G401.6 (cell line): ENCODE results near the gene LYSMD3.
"Not testable (repeated sequence)": the region's sequence is repeated elsewhere in the genome, so short reads cannot be mapped to it uniquely, and the experiment has no call there.

ENCODE experiments used
- FAIRE-seq: peaks from 2 replicates; lab custom pipeline; 2012; peaks lifted over from hg19 to GRCh38; lab: Jason Lieb, UNC

The LYSMD3 gene

DNA sequence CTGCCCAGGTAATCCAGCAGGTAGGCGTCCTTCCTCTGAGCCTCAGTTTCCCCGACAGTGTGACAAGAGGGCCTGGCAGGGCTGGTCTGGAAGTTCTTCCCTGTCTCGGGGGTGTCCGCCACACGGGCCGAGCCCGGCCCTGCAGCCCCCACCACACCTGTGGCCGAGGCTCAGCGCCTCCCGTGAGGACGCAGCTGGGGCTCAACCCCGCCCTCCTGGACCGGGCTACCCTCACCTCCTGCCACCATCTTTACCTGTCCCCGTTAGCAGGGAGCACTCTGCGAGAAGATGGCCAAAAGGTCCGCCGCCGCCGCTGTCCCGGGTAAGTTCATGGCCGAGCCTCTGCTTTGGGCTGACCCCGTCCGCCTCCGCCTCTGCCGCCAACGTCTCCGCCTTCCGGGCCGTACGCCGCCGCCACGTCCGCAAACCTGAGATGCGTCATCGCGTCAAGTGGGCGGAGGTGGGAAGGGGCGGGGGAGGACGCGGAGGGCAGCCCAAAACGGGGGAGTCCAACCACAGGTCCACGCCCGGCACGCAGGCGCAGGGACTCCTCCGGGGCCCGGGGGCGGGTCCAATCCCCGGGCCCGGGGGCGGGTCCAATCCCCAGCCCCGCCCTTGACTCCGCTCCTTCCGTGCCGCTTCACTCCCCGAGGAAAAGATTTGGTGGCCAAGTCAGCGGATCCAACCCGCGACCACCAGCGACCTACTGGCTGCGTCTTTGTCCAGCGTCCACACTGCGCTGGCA lies at the start of gene LYSMD3:
Gene LYSMD3 (minus strand): TSS at position 391 of the 745 bp plus-strand sequence. CDS start 4,295 bp downstream, outside the sequence.
- peak; percentile 87 for FAIRE-seq

DNA sequence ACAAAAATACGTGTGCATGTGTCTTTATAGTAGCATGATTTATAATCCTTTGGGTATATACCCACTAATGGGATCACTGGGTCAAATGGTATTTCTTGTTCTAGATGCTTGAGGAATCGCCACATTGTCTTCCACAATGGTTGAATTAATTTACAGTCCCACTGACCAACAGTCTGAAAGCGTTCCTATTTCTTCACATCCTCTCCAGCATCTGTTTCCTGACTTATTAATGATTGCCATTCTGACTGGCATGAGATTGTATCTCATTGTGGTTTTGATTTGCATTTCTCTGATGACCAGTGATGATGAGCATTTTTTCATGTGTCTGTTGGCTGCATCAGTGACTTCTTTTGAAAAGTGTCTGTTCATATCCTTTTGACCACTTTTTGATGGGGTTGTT lies 47.2 kb upstream of the LYSMD3 start:
- FAIRE-seq, result not testable (repeated sequence)

DNA sequence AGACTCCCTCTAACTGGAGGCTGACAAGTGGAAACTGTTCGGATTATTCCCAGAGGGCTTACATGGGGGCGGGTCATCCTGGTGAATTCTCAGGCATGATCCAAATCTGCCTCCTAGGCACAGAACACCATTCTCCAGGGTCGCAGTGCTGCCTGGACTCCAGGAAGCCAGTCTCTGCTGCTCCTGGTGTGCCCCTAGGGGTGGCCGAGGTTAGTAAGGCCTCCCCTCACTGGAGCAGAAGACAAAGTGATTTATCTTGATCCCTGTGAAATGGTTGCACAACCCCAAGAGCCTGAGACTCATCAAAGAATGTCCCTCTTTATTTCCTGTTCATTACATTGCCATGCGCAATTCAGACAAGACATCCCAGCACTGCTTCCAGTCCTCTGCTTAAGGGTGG lies 46.3 kb upstream of the LYSMD3 start:
- no peak for FAIRE-seq

DNA sequence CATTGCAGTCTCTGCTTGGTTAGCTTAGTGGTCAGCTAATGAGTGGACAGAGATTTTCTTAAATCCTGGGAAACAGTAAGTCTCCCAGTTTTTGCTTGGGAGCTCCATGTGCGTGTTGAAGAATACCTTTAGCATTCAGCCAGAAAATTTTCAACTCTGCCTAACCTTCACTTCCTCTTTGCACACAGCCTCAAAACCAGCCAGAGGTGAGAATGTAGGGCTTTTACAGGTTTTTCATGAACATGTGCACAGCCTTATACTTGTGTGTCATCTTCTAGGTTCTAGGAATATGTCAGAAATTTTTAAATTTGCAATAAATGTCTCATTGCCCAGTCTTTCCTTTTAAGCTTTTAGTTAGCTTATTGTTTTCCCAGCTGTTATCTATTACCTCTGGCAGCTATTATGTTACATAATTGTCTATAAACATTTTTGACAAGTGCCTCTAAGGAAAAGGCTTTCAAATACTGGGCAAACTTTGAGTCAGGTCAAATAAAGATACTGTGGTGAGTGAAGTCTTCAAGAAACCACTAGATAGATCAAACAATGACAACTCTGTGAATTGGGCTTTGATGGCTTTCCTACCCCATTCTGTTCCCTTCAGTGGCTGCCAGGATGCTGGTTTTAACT lies 41.9 kb upstream of the LYSMD3 start:
- FAIRE-seq, result no peak

DNA sequence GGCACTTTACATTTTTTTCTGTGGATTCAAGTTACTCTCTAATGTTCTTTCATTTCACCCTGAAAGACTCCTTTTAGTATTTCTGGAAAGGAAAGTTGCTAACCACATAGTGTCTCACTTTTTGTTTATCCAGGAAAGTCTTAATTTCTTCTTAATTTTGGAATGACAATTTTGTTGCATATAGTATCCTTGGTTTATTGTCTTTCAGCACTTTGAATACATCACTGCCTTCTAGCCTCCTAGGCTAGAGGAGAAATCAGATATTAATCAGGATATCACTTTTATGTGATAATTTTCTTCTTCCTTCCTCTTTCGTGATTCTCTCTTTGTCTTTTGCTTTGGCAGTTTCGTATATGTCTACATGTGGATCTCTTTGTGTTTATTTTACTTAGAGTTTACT lies 40.6 kb upstream of the LYSMD3 start:
- FAIRE-seq, result no peak

DNA sequence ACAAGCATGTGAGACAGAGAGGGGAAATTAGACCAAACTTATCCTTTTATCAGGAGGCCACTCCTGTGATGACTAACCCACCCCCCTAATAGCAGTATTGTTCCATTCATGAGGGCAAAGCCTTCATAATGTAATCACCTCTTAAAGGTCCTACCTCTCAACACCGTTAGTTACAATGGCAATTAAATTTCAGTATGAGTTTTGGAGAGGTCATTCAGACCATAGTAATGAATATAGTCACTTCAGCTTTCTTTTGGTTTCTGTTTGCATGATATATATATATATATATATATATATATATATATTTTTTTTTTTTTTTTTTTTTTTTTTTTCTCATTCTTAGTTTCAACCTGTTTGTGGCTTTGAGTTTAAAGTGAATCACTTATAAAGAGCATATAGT lies 39.7 kb upstream of the LYSMD3 start:
- no peak for FAIRE-seq

DNA sequence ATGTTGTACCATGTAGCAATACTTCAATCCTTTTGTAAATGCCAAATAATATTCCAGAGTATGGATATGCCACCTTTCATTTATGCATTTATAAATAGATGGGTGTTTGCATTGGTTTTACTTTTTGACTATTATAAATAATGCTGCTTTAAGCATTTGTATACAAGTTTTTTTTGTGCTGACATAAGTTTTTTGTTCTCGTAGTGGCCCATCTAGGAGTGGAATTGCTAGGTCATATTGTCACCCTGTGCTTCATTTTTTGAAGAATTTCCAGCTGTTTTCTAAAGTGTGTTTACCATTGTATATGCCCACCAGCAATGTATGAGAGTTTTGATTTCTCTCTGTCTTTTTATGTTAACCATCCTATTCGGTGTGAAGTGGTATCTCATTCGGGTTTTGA lies 36.1 kb upstream of the LYSMD3 start:
- no peak for FAIRE-seq

DNA sequence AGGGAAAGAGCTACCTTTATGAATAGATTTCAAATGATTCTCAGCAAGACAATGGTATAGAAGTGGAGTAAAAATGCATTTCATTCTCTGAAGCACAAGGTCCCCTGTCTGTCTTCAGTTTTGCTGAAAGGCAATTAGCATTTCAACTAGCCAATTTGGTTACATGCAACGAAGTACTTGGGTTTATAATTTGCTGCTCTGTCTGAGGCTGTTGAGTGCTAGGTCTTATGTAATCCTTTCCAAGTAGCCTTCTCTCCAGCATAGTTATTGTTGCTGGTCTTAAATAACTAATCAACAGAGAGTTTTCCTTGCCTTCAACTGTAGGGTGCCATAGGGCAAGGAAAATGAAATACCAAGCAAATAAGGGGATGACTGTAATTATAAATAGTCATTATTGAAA lies 33.7 kb upstream of the LYSMD3 start:
- no peak for FAIRE-seq

DNA sequence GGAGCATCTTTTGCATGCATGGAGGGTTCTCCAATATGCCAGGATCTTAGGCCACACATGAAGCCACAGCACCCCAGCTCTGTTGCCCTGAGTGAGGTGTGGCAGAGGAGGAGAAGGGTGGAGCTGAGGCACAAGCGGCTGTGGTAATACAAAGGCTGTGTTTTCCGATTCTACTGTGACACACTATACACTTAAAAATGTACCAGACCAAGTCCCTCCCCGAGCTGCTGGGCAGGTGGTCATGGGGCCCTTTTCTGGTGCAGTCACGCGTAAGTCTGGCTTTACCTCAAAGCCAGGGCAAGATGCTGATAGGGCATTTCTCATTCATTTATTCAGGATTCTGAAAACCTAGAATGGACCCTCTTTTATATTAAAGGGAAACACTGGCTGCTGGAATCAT lies 33.0 kb upstream of the LYSMD3 start:
- FAIRE-seq, result no peak

DNA sequence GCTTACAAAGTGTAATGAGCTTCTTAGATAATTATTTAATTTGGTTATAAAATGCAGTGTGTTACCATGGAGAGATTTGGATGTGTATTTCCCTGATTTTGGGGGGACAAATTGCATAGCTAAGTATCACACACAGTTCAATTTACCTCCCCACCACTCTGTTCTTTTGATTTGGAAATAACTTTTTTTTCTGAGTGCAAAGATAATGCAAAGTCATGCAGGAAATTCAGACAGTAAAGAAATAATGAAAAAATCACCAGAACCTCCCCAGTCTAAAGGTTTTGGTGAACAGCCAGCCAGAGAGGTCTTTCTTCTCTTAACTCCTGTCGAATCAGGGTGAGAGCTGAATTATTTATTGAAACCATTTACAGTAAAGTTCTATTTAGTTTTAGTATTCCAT lies 32.4 kb upstream of the LYSMD3 start:
- FAIRE-seq, result no peak

DNA sequence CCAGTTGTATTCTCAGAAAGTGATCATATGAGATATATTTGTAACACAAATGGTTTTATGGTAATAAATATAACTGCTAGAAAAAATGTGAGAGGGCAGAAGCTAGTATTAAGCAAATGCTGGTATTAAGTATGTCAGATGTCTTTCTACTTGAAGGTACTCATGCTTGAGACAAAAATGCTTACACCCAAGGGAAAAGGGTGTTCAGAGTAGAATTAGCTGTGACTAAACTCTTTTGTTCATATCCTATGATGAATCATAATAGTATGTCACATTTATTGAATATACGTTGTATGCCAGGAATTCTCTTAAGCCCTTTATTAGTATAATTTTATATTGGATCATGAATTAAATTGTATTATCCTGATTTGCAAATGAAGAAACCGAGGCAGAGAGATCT lies 31.4 kb upstream of the LYSMD3 start:
- no peak for FAIRE-seq

DNA sequence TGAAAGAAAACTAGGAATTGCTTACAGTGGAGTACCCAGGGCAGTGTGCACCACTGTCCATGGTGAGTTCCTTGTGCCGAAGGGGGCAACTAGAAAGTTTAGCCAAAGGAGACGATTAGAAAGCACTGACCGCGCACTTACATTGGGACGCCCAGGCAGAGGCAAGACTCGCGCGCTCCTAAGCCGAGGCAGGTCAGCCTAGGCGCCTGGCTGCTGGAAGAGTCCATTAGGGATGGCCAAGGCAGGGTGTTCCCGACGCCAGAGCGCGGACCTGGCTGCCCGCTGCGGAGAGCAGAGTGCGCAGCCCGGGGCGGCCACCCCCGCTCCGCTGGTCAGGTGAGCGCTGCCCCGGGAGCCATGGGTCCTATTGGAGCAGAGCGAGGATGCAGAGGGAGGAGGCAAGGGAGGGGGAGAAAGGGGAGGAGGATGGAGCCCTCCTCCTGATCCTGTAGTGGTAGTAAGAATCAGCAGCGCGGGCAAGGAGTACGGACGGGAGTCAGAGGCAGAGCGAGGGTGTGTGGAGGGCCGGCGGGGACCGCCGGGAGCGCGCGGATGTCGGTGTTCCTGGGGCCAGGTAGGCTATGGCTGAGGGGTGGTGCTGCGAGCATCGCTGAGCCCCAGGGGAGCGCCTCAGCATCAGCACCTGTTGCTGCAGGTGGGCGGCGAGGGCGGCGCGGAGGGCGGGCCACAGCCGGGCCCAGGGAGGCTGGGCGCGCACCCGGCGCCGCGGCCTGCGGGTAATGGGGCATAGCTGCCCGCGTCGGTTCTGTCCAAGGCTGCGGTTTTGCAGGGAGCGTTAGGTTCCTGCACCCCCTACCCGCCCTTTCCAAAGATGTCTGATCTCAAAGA lies 29.2 kb upstream of the LYSMD3 start, which contains the start of gene ADGRV1:
Gene ADGRV1 (plus strand): TSS at position 454 of the 849 bp plus-strand sequence. CDS start 99 bp downstream, at position 553.
- FAIRE-seq, result no peak

DNA sequence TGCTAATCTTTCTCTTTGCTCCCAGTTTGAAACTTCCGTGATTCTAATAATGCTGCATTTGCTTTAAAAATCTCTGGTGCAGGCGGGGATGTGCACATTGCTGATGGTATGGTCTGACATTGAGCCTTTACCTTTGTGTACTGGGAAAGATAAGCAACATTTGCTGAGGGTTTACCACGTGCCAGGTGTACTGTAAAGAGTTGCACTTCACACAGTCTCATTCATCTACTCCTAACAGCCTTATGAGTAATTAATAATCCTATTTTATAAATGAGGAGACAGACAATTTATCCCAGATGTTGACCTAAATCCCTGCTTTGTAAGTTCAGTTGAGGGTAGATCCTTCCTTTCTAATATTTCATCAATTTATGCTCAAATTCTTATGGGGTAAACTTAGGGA lies 28.5 kb upstream of the LYSMD3 start:
- no peak for FAIRE-seq

DNA sequence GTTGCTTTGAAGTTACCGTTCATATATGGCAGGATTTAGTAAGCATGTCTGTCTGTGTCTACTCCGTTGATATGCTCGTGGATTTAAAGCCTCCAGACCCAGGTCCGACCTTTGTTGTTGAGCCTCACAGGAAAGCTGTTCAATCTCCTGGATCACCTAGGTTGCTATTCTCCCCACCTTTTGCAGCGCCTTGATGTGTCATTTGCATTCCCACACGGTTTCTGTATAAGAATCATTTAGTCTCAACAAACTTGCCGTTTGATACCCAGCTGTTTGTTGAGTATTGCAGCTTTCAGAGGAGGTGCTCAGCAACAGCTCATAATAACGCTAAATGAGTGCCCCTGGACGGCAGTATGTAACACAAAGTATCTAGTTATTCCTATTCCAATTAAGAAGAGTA lies 28.0 kb upstream of the LYSMD3 start:
- no peak for FAIRE-seq

DNA sequence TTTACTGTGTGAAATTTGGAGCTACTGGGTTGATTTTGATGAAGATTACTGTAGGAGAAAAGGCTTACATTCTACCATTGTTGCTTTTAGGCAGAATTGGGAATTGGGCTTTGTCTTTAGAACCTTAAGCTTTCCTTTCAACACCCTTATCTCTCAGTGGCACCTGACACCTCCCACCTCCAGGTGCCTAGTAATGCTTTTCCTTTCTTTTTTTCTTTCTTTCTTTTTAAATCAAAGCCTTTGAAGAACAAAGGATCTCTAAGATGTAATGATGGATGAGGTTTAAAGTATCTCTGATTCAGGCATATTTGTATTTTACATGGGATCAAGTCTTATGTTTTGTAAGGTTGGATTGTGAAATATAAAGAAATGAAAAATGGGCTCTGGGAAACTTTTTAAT lies 26.3 kb upstream of the LYSMD3 start:
- FAIRE-seq, result no peak

DNA sequence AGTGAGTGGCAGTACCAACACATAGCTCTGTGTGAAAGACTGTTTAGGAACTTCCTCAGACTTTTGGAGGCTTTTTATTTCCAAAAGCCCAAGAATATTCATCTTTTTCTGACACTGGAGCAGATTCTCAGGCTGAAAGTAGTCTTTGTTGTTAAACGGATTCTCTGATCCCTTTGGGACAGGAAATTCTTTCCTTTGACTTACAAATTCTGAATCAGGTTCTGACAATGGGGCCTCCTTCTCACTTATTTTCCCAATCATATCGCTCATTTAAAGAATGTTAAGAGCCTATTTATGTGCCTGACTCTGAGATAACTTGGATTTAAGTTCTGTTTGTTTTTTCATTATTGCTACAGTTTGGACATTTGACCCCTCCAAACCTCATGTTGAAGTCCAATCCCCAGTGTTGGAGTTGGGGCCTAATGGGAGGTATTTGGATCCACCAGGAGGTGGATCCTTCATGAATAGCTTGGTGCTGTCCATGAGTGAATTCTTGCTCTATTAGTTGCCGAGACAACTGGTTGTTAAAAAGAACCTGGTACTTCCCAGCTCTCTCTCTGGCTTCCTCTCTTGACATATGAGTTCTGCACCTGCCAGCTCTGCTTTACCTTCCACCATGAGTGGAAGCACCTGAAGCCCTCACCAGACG lies 25.1 kb upstream of the LYSMD3 start:
- FAIRE-seq, result no peak

DNA sequence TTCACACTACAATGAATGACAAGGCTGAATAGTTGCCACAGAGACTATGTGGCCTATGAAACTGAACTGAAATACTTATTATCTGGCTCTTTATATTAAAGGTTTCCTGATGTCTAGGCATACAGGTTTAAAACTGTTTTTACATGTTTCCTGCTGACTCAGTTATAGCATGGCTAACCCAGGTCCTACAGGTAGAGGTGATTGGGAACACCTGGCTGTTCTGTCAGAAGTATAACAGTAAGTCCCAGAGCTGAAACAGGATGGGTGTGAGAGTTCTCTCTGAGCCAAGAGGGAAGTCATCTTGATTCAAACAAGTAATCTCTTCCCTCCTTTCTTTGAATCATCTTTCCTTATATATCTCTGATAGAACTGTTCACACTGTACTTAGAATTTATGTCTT lies 24.3 kb upstream of the LYSMD3 start:
- FAIRE-seq, result no peak

DNA sequence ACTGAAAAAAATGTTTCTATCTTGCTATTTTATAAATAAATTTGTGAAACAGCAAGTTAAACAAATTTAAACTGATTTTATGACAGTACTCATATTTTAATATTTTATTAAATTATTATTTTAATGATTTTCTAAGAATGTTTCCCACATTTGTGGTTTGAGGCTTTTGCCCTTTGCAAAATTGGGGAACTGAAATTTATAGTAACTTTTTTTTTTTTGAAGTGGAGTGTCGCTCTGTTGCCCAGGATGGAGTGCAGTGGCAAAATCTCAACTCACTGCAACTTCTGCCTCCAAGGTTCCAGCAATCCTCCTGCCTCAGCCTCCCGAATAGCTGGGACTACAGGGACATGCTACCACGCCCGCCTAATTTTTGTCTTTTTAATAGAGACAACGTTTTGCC lies 22.0 kb upstream of the LYSMD3 start:
- peak; percentile 34 for FAIRE-seq

DNA sequence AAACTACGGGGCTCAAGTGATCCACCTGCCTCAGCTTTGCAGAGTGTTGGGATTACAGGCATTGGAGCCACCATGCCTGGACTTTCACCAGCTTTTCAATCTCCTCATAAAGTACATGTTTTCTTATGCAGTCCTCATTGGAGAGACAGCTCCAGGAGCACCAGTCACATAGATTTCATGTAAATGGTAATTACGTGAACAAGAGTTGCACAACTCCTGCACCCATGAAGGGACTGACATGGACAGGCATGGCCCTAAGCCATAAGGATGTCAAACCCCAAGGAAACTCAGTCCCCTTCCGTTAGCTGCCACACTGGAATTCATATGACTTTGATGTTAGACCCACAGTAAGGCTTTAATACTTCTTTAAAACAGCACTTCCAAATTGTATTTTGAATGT lies 21.6 kb upstream of the LYSMD3 start:
- FAIRE-seq, result no peak

DNA sequence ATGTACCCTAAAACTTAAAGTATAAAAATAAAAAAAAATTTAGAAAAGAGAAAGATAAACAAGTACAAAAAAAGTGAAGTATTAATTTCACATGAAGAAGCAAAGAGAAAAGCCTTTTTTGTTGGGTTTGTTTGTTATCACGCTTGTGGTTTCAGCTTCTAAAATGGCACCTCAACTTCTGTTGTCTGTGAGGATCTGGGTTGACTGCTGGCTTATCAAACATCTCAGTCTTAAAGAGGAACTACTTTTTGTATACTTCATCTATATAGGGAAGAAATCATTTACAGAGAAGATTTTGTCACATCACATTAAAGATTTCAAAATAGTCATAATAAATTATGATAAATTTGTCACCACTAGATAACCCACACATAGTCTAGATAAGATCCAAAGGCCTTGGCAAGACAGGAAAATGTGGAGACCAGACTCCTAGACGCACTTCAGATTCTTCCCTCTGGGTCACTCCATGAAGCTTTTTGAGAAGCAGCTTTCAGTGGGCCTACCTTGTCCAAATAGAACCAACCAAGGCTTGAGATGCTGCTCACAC lies 20.4 kb upstream of the LYSMD3 start:
- FAIRE-seq, result no peak

DNA sequence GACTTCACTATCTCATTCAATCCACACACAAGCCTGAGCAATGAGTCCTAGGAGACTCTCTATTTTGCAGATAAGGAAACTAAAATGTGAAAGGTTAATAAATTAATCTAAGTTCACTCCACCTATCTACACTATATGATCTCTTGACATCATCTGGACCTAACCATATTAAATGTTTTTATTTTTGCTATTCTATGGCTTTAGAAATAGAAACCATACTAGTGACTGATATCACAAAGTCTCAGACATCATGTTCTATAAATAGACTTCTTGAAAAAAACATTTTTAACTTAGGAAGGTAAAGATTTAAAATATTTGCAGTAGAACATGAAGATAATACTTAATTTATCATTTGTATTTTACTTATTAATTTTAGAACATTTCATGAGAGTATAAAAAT lies 19.8 kb upstream of the LYSMD3 start:
- FAIRE-seq, result no peak

DNA sequence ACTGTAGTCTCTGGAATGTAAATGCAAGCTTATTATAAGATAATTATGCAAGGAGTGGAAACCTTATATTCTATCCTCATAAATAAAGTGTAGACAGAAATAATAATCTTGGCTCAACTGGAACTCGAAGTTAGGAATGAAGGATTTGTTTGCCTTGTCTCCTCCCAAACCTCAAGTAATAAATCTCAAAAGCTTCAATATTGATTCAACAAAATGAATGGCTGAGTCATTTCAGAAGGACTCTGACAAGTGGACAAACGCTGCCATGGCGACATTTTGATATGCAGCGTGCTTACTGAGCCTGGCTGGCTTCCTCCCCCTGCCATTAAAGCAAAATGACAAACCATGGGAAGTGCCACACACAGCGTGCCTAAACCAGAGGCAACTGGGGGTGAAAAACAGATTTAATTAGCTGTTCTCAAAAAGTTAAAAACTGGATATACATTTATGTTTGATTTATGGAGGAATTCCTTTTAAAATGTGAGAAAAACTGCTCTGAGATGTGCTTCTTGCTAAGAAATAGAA lies 18.7 kb upstream of the LYSMD3 start:
- no peak for FAIRE-seq
